GM18502 (cell line): ENCODE results near the gene PHC2.

ENCODE experiments used
- ATAC-seq: cut with Tn5 transposase; IDR thresholded peaks from one replicate; pipeline ENCODE4 v1.9.1; 2021; ENCODE audit warnings: mild to moderate bottlenecking; ENCODE audit not compliant: unreplicated experiment, poor library complexity

PHC2 gene

DNA sequence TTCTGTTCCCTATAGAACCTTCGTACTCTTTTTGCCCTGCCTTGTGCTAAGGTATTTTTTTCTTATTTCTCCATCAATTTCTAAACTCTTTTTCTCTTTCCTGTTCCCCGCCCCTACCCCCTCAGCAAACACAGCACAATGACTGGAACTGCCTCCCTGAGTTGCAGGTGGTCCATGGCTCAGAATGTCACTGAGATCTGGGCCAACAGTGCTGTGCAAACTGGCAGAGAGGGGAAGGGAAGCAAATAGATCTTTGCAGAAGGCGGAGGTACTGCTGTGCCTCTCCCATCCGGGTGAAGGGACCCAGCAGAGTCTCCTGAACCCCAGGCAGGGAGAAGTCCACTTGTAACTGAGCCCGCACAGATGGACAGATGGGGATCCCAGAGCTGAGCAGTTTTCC is 77.4 kb downstream of the PHC2 start:
- no peak for ATAC-seq

DNA sequence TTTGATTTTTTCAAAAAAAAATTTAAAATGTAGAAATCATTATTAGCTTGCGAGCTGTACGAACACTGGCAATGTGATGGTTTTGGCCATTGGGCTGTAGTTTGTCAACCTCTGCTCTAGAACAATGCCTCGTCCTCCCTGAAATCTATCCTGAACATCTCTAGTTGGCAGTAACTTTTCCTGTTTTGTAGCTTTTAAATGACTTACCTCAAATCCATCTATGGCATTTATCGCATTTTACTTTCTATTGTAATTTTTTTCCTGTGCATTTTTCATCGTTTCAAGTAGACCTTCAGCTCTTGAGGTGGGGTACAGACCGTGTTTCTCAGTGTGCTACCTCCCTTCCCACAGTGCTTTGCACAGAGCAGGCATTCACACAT is 79.6 kb downstream of the PHC2 start:
- ATAC-seq, result no peak

DNA sequence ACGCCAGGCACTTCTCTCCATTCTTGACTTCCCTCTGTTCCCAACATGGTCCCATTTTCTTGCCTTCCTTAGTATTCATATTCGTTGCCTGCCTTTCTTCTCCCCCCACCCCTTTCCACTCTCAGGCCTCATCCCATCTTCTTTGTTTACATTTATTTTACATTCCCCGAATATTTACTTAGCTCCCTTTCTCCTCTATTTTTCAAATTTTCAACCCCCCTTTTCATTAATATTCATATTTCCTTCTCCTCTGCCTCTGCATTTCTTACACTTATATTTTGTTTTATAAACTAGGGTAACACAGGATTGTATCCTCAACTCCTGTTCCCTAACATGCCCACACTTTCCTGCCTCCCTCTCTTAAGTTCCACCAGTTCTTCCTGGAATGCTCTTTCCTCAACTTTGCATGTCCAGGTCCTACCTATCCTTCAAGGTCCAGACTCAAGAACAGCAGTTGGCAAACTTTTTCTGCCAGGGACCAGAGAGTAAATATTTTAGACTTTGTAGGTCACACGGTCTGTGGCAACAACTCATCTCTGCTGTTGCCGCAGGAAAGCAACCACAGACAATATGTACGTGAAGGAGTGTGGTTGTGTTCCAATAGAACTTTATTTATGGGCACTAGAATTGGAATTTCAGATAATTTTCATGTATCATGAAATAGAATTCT is 80.1 kb downstream of the PHC2 start:
- ATAC-seq, result no peak

DNA sequence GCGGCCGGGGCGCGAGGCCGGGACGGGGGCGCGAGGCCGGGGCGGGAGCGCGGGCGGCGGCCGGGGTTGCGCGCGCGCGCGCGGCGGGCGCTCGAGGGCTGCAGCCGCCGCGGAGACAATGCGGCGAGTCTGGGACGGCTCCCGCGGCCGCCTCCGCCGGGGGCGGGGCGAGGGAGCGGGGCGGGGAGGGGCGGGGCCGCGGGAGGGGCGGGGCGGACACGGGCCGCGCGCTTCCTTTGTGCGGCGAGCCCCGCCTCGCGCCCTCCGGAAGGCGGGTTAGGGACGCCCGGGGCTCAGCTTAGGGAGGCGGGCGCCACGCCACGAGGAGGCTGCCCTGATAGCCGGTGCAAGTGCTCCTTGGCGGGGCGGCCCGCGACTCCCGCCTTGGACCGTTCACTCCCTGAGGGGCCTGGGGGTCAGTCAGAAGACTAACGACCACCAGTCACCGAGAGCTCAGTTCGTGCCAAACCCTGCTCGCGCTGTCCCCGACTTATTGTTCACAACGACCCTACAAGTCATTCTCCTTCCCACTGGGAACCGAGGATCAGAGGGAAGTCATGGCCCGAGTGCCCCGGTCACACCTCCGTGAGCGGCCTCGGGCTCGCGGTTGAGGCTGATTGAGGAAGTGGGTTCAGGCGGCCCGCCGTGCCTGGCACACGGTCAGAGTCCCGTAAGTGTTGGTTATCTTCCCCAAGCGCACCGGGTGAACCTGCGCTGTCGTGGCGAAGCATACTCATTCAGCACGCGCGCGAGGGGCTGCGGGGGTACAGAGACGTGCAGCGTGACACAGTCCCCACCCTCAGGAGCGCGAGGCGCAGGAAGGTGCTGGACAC is 80.9 kb downstream of the PHC2 start:
- peak; percentile 74 for ATAC-seq

DNA sequence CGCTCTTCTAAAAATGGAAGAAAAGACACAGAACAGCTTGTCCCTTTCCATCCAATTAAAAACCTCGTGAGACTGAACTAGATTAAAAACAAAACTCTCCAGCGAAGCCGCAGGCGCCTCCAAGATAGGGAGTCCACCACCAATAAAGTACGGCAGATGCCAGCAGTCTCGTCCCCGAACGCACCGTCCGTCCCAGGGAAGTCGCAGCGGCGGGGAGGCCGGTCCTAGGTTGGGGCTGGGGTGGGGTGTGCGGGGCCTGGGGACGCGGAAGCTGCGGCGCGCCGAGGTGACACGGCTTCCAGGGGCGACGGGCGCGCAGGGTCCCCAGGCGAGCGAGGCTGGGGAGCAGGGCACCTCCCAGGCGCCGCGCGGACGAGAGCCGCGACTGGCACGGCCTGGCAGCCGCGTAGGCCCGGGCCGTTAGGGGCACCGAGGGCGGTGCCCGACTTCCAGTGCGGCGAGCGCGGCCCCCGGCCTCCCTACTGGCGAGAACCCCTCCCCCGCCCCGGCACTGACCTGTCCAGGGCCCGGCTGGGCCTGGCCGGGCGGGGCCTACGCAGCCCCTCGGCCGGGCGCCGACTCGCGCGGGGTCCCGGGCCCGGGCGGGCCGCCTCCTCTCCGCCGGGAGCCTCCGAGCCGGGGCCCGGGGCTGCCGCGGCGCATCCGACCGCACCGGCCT is 81.7 kb downstream of the PHC2 start:
- ATAC-seq, result peak; percentile 38

DNA sequence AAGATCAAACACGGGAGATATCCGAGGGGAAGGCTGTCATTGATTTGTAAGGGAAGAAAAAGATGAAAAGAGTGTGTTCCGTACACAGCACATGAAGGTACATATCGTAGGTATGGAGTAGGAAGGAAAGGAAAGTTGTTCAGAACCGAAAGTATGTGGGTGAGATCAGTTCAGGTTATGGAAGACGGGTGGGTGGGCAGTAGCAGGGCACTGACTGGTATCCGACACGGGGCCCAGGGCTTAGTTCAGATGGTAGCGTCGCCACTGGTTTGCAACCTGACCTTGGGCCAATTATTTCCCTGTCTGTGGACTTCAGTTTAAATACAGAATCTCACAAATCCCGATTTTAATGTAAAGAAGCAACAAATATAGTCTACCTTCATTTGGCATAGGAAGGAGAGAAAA is 82.2 kb downstream of the PHC2 start:
- ATAC-seq, result no peak

DNA sequence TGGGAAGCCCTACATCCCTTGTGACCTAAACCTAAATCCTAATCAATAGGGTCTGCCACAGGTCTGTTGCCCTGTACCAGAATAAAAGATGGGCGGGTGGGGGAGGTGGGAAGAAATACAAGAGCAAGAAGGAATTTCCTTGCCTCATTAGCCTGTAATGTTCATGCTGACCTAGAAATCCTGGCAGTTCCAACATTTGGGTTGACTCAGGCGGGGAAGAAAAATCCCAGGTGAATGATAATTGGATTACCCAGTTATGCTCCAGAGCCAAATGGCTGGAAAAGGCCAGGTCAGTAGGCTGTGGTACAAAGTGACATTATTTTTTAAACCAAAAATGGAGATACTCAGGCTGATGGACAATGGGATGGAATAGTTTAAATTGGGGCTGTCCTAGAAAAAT is 82.7 kb downstream of the PHC2 start:
- ATAC-seq, result no peak

DNA sequence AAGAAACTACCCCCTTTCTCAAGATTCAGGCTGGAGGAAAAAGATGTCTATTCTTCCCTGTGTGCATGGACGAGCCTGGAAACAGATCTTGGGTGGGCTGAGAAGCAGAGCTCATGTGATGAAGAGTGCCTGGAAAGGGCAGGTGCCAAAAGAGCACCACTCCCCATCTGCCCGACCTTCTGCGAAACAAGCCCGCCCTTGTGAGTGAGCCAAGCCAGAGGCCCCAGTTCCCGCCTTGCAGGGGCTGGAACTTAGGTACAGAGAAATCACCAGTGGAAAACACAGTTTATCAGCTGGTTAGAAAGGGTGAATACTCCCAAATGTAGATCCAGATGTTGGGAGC is 83.3 kb downstream of the PHC2 start:
- ATAC-seq, result no peak

DNA sequence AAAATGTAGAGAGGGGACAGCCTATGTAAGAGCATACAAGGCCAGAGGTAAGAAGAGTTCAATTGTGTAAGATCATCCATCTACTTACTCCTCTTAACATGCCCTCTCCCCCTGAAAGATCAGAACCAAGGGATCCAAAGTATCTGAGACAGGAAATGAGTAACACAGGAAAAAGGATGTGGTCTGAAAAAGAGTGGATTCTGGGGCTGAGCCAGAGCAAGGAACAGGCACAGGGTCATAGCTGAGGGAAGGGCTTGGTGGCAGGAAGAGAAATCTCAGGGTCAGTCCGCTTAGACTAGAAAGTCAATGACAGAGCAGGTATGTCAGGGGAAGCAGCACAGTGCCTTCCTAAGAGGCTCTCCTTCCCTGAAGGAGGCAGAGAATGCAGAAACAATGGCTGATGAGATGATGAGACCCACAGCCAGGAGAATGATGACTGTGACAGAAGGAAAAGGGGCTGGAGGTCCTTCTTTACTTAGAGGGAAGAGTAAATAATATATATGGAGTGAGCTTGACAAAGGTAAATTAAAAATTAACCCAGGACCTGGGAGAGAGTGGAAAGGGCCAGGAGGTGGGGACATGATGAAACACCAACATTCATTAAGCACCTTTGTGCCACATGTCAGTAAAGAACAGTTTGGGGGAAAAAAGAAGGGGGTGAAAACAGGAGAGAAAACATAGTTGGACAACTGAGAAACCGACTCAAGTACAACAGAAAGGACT is 83.8 kb downstream of the PHC2 start:
- ATAC-seq, result no peak

DNA sequence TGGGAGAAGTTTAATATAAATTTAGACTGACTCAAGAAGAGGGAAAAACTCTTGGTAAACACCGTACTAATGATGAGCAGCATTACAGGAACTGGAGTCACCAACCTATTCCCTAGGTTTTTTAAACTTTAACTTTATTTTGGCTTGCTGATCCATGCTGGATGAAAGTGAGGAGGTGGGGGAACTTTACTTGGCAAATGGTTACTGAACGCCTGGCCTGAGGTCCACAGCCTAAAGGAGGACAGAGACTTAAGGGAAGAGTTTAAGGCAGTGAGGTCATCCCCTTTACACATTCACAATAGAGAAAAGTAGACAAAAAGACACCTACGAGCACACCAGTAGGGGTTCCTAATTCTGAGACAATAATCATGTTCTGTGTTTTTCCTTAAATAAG is 84.4 kb downstream of the PHC2 start:
- no peak for ATAC-seq

DNA sequence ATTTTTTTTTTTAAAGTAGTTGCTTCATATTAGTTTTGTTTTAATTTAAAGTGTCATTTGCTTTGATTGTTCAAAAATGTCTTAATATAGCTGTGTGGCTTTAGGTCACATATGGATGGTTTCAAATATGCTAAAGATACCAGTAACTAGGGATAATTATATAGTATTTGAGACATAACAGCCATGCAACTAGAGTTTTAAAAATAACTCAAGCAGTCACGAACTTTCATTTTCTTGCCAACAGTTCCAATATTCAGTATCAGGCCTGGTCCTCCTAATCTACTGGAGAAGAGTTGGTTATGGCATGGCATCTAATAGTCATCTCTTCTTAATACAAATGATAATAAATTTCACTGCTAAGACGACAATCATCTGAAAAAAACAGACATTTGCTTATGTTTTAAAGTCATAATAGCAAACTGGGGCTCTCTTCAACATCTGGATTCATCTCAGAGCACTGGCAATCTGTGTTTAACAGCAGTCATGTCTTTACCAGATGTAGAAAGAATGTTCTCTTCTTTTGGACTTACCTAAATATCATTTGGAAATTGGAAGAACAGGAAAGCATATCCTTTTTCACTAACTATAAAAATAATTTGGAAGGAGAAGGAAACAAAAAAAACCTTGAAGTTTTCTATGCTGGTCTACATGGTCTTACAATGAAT is 85.9 kb downstream of the PHC2 start:
- ATAC-seq, result no peak

DNA sequence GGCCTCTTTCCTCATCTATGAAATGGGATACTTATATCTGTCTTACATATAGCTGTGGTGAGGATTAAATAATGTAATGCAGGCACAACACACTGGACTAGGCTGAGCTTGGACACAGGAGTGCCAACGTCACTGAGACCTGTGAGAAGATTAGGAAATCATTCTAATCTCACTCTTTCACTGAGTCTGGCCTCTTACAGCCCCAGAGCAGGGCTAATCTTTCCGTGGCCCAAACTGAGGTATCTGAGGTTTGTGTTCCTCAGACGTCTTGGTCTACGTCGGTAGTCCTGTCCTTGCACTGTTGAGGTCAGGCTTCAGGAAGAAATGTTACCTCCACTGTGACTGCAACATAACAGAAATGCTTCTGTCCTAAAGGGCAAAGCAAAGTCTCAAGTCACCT is 87.4 kb downstream of the PHC2 start:
- no peak for ATAC-seq

DNA sequence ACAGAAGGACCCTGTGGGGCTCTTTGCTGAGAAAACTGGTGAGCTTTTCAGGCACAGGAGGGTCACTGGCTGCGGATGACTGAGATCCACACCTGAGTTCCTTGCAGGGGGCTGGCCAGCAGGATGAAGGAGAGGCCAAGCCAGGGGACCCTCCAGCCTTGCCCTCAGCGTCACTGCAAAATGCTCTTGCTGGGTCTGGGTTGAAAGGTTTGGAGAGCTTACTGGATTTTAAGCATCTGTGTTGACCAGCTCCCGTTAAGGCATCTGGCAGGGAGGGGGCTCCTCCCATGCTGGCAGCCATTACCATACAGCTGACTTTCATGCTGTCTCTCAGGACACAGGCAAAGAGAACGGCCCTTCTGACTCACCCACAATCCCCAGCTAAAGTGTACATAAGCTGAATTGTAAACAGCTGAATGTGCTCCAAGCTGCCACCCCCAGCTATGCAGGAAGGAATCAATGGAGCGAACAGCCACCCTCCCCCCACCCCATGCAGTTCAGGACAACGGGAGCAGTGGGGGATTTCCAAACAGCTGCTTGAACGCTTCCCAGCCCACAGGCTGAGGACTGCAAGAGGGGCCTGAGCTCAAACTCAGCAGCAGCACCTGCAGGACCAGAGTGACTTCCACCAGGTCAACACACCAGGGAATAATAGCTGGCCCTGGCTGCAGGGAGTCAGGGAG is 88.7 kb downstream of the PHC2 start:
- no peak for ATAC-seq

DNA sequence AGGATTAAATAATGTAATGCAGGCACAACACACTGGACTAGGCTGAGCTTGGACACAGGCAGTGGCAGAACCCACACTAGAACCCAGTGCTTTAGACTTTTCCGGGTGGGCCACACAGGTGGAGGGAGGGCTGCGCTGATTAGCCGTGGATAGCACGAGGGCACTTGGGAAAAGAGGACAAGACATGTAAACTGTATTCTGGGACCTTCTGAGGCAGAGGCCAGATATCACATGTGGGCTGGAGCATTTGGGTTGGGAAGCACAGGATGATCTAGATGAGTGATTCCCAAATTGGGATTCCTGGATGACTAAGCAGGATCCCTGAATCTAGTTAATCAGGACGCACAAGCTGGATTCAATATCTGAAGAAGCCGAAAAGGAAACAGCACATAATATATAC is 89.7 kb downstream of the PHC2 start:
- ATAC-seq, result no peak

DNA sequence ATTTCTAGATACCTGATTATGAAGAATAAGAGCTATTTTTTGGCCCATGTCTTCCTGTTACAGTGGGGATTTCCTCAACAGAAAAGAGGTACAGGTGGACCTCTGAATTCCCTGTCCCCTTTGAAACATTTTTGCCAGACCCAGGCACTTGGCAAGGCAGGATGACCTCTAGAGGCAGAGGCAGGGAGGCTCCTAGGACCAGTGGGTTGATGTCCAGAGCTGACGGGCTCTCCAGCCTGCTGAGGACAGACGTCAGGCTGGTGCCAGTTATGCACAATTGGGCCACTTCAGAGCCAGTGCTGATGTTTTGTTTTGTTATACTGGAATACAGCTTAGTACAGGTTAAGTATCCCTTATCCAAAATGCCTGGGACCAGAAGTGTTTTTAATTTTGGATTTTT is 91.5 kb downstream of the PHC2 start:
- no peak for ATAC-seq

DNA sequence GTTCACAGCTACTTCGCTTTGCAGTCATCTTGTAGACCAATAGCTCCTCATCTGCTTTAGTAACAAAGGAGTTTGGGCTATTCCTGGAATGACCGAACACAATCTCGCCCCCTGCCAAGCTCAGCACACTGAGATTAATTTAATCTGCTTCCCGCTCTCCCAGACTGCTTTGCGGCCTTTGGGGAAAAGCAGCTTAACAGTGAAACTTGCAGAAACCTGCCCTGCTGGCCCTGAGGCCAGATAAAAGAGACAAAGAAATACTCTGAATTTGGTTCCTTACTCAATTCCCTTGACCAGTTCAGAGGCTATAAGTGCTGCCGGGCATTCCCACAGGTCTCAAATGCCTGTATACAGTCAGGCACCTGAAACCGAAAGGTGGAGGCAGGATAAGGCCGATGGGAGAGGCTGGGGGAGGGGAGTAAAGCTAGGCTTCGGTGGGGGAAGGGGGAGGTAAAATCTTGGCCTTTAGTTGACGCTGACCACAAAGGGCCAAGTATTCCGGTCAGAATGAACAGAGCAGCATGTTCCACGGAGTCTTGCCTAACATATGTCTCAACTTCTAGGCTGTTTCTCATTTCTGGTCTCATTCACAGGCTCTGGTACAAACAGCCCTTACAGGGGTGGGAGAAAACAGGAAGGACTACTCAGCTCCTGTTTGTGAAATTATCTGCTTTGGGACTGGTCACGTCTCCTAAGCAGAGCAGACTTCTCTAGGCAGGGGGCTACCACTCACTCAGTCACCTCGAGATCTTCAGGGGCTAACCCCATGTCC is 92.3 kb downstream of the PHC2 start:
- ATAC-seq, result no peak

DNA sequence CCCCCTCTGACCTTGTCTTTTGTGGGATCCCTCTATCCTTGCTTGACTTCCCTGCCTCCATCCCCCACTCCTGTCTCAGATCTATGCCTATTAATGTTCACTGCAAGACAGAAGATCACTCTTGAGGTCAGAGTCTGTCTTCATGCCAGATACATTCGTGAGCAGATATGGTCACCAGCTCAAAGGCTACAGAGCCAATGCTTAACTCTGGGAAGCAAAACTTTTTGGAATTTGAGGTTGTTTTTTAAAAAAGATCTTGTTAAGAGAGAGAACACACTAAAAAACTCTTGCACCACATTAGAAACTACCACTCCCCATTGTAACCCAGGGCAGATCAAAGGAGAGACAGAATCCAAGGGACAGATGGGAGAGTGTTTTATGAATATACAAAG is 92.9 kb downstream of the PHC2 start:
- ATAC-seq, result no peak

DNA sequence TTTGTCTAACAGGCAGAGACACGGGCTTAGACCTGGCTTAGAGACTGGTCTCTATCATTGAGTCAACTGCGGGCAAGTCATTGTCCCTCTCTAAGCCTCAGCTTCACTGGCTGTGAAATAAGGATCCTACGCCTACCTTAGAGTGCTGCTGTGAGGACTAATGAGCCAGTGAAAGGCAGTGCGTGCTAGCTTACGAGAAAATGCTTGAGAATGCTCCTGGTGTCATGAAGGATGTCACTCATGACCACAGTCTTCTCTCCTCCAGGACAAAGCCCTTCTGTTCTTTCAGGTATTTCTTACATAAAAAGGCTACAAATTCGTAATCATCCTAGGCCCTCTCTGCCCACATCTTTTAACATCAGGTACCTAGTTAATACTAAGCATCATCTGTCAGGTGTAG is 93.5 kb downstream of the PHC2 start:
- no peak for ATAC-seq

DNA sequence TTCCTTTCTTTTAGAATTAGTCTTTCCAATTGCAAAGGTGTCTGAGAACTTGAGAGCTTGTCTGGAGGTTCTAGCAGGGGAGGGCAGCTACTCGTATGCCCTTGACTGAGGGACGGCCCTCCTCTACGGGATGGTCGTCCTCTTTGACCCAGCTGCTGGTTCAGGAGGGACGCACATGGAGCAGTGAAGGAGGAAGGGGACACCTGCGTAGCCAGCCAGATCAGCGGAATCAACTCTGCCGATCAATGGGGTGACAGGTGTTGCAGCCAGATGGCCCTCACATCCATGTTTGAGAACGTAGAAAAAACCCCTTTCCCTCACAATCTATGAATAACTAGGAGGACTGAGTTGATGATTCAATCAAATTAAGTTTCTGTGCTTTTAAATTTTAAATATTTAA is 94.3 kb downstream of the PHC2 start:
- ATAC-seq, result no peak
